ENCODE results near the gene ANKRD18A.
"Not testable (repeated sequence)": the region's sequence is repeated elsewhere in the genome, so short reads cannot be mapped to it uniquely, and the experiment has no call there.

ANKRD18A gene

DNA sequence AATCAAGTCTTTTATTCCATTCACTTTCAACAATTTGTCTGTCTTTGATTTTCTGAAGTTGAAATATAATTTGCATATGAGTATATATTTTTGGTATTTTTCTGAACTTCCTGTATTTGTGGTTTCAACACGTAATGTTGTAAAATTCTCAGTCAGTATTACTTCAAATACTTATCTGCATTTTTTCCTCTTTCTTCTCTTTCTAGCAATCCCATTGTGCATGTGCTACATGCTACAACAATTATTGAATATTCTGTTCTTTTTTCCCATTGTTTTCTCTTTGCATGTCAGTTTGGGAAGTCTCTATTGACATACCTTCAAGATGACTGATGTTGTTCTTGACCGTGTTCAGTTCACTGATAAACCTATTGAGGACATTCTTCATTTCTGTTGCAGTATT, 5.6 kb upstream of the ANKRD18A start:
- DNase-seq (ENCODE audit: low spot score): no peak

- DNase-seq (ENCODE audit: low spot score): no peak
Measured at GRCh38 chr9:38622951-38623350, 2.6 kb upstream of the ANKRD18A start.

GRCh38 chr9:38622288-38622674, 1.9 kb upstream of the ANKRD18A start:
- DNase-seq (ENCODE audit: low spot score): no peak

DNA sequence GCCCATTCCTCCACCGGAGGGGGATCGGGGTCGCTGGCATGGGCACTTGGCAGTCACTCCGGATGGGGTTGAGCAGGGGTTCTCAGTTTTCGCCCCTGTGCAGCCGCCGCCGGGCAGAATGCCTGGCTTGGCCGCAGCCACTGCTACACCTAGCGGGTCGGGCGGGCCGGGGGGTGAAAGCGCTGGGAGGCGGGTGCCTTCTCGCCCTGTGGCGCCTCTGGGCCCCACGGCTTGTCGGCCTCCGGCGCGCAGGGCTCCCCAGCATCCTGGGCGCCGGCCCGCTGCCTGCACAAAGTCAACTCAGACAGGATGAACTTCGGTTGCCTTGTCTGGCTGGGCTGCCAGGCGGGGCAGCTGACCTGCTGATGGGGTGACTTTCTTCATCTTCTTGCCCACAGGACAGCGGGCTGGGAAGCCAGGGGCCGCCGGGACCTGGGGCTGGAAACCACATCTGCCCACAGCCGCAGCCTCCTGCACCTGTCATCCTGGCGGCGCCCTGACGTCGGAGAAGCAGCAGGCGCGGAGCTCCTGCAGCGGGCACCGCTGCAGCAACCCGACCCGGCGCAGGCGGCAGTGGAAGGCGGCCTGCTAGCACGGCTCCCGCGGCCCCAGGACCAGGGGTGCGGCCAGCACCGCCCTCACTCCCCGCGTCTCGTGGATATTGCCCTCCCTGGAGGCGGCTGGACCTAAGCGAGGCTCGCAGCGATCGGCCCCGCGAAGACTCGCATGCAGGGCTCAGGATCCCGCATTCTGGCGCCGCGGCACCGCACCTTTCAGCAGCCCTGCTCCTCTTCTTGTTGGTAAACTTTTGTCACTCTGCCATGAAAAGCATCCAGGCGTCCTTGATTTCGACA, 1.3 kb upstream of the ANKRD18A start:
- DNase-seq (ENCODE audit: low spot score): no peak

GRCh38 chr9:38619556-38620447, 594 bp downstream of the ANKRD18A start:
- DNase-seq (ENCODE audit: low spot score): no peak

DNA sequence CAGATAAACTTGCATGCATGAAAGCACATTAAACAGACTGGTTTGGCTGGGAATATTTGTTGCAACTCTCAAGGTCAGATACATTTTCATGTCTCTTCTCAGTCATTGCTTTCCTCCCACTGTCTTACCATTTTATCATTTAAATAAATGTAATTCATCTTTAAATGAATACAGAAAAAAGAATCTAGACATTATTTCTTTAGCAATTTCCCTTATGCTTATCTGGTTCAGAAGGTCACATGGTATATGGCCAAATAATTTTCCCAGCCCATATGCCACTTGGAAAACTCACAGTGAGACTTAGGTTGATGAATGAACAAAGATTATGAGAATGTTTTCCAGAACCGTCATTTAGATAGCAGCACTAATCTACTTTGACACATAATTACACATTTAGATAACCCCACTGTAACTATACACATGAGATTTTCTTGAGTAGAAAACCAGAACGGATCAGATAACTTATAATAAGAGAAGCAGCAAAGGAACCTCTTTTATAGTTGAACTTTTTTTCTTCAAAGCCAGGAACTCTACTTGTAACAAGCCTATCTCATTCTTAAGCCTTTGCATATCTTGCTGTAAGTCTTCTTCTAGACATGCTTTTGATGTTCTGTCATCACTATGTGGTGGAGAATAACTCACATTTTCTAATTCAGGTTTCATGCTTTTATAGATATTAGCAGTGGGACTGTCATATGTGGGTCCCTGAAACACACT, 22.2 kb downstream of the ANKRD18A start:
- DNase-seq (ENCODE audit: low spot score): not testable (repeated sequence)

DNA sequence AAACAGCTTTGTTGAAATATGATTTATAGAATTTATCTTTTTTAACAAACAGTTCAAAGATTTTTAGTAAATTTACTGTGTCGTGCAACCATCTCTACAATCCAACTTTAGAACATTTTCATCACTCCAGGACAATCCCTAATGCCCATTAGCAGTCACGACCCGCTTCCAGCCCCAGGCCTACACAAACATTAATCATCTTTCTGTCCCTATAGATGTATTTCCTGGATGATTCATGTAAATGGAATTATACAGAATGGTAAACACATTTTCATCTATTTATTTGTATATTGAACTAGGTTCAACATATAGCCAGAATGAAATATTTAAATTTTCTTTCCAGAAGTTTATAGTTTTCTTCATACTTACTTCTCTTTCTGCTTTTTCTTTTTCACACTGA, 25.3 kb downstream of the ANKRD18A start:
- DNase-seq (ENCODE audit: low spot score): not testable (repeated sequence)

- not testable (repeated sequence) for DNase-seq (ENCODE audit: low spot score)
Measured at GRCh38 chr9:38591346-38592063, 28.9 kb downstream of the ANKRD18A start.

DNA sequence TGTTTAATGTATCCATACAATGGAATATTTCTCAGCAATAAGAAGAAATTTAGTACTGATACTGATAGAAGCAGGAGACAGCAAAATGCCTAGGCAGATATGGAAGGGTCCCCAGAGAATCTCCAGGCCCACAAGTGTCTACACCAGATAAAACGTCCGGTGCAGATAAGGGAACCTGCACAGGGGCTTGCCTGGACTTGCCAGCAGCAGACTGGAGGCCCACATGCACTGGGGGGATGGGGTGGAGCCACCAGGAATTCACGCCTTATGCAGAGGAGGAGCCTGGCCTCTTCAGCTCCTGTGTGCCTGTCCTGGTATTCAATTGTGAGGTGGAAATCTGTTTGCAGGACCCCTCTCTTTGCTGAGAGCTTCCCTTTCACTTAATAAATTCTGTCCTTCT, 36.6 kb downstream of the ANKRD18A start:
- DNase-seq (ENCODE audit: low spot score): not testable (repeated sequence)

DNA sequence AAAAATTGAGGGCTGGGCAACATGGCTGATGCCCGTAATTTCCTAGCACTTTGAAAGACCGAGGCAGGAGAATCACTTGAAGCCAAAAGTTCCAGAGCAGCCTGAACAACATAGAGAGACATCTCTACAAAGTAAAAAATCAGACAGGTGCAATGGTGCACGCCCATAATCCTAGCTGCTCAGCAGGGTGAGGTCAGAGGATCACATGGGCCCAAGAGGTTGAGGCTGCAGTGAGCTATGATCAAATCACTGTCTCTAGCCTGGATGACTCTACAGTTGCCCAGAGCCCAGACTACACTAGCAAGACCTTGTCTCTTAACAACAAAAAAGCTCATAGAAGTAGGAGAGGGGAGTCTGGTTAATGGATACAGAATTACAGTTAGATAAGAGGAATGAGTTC, 40.3 kb downstream of the ANKRD18A start:
- DNase-seq (ENCODE audit: low spot score): not testable (repeated sequence)

- not testable (repeated sequence) for DNase-seq (ENCODE audit: low spot score)
Measured at GRCh38 chr9:38576181-38576580, 44.2 kb downstream of the ANKRD18A start.

- DNase-seq (ENCODE audit: low spot score): not testable (repeated sequence)
Measured at GRCh38 chr9:38566048-38566447, 54.3 kb downstream of the ANKRD18A start.

GRCh38 chr9:38565178-38565577, 55.2 kb downstream of the ANKRD18A start:
- DNase-seq (ENCODE audit: low spot score): not testable (repeated sequence)

- DNase-seq (ENCODE audit: low spot score): not testable (repeated sequence)
Measured at GRCh38 chr9:38563911-38564310, 56.5 kb downstream of the ANKRD18A start.

DNA sequence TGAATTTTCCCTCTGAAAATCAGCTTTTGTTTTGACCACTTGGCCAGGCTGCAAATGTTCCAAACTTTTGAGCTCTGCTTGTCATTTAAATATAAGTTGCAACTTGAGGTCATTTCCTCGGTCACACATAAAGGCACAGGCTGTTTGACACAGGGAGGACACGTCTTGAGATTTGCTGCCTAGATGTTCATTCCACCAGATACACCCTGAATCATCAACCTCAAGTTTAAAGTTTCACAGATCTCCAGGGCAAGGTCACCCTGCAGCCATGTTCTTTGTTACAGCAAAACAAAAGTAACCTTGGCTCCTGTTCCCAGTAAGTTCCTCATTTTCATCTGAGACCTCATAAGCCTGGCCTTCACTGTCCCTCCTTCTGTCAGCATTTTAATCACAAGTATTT, 59.3 kb downstream of the ANKRD18A start:
- not testable (repeated sequence) for DNase-seq (ENCODE audit: low spot score)

- DNase-seq (ENCODE audit: low spot score): not testable (repeated sequence)
Measured at GRCh38 chr9:38559172-38559571, 61.2 kb downstream of the ANKRD18A start.

GRCh38 chr9:38557746-38558145, 62.6 kb downstream of the ANKRD18A start:
- not testable (repeated sequence) for DNase-seq (ENCODE audit: low spot score)

DNA sequence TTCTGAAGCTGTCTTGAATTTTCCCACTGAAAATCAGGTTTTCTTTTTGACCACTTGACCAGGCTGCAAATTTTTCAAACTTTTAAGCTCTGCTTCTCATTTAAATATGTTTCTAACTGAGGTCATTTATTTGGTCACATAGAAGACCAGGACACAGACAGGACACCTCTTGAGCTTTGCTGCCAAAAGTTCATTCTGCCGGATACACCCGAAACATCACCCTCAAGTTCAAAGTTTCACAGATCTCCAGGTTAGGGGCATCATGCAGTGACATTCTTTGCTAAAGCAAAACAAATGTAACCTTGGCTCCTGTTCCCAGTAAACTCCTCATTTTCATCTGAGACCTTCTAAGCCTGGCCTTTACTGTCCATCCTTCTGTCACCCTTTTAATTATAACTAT, 65.4 kb downstream of the ANKRD18A start:
- not testable (repeated sequence) for DNase-seq (ENCODE audit: low spot score)

GRCh38 chr9:38553019-38553418, 67.4 kb downstream of the ANKRD18A start:
- not testable (repeated sequence) for DNase-seq (ENCODE audit: low spot score)

GRCh38 chr9:38546497-38547163, 73.8 kb downstream of the ANKRD18A start:
- DNase-seq (ENCODE audit: low spot score): not testable (repeated sequence)

DNA sequence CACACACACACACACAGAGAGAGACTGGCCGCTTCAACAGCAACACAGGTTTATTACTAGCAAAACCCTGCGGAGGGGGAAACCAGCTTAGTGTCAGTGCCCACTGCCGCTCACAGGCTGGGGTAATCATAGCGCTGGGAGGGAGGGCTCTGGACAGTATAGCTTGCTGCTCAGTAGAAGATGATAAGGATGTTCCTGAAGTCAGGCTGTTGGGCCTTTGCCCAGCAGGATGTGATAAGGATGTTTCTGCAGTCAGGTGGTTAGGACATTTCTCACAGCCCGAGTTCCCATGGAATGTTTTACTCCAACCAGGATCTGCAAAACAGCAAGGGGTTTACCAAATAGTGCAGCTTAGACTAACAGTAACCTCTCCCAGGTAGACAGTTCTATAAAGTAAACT, 79.9 kb downstream of the ANKRD18A start:
- DNase-seq (ENCODE audit: low spot score): not testable (repeated sequence)
